ENCODE results near the gene PSMD10. TPM values are rescaled to one million over a fixed set of nuclear protein-coding genes. Genes with fewer than 3 reads are reported as not detected.

PSMD10 gene, protein sequence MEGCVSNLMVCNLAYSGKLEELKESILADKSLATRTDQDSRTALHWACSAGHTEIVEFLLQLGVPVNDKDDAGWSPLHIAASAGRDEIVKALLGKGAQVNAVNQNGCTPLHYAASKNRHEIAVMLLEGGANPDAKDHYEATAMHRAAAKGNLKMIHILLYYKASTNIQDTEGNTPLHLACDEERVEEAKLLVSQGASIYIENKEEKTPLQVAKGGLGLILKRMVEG
- total RNA-seq = 90.6 and 101 TPM in 2 replicates

DNA sequence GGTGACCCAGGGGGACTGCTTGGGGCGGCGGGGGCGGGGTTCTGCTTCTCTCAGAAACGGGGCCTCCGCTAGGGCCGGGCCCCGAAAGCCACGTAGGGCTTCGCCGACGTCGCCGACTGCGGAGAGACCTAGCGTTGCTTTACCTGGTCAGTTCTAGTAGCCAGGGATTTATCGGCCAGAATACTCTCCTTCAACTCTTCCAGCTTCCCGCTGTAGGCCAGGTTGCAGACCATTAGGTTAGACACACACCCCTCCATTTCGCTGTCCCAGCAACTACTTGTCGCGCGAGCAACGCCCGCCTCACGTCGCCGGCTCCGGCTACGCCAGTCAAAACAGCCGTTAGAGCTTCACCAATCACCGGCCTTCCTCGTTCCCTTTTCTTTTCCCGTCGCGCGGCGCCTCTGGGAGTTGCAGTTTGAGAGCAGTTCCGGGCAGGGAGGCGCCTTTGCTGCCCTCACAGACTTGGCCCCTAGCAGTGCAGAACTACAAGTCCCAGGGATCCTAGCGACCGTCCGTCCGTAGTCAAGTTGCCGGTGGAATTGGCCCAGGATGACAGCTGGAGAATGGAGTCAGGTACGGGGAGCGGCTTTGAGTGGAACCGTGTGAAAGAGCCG lies at the start of gene PSMD10, which contains the start of gene ATG4A:
TSS of gene PSMD10 (minus strand) at position 279 of the 614 bp plus-strand sequence. CDS start at position 257, 22 bp downstream.
TSS of gene ATG4A (plus strand) at position 515 of the 614 bp plus-strand sequence. CDS start at position 564, 49 bp downstream.

DNA sequence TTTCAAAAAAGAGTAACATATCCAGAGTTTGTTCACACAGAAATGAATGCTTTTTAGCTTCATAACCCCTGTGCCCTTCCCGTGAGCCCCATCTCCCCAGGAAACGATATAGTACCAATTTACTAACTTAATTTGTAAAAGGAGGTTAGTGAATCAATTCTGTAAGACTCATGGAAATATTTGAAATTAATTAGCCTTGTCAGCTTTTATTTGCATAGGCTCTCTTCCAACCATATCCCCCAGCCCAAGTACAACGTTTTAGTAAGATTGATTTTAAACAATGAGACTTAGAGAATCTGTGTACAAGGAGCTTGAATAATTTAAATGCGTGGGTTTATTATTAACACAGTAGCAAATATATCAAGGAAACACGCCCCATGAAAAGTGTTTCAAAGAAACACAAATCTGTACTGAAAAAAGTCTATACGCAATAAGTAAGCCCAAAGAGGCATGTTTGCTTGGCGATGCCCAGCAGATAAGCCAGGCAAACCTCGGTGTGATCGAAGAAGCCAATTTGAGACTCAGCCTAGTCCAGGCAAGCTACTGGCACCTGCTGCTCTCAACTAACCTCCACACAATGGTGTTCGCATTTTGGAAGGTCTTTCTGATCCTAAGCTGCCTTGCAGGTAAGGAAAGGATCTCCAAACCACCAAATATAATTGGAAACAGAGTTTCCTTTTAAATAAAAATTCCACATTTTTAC lies 46.6 kb downstream of the PSMD10 start, which contains the start of gene VSIG1:
TSS of gene VSIG1 (plus strand) at position 512 of the 703 bp plus-strand sequence. CDS start at position 578, 66 bp downstream.

Other genes starting within 250 kb of the PSMD10 start
- not detected in 2 replicates for gene TEX13B, start 109.2 kb downstream of the PSMD10 start, total RNA-seq
- 0.81 and 1.0 TPM in 2 replicates for gene VSIG1, start 46.5 kb downstream of the PSMD10 start, total RNA-seq
- gene ATG4A, start 236 bp upstream of the PSMD10 start, total RNA-seq = 27.0 and 33.0 TPM in 2 replicates